Activated T-cell treated with anti-CD3 and anti-CD28 coated beads, Interleukin-2, amount 50 U/mL, for 1 hour (primary cell): ENCODE data around the gene CERS3.

ENCODE experiments used
- DNase-seq: peaks from one replicate; pipeline ENCODE4 v3.0.0-alpha.2; 2020

CERS3 gene

DNA sequence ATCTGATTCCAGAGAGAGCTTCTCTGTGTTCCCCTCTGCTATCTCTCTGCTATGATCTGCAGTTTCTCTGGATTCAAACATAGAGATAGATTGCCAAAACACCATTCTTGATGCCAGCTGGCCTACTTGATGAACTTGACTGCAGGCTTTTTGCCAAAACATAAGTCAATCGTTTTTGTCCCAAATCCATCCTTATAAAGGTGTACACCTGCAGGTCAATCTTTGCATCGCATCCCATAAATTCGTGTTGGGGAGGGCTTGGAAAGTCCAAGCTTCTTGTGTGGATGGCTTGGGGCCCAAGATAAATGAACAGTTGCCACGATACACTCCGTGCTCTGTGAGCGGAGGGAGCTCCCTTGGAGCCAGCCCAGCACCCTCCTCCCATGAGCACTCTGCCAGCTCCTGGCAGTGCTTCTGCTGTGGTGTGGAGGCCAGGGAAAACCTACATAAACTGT is 2.7 kb downstream of the CERS3 start:
- no peak for DNase-seq

DNA sequence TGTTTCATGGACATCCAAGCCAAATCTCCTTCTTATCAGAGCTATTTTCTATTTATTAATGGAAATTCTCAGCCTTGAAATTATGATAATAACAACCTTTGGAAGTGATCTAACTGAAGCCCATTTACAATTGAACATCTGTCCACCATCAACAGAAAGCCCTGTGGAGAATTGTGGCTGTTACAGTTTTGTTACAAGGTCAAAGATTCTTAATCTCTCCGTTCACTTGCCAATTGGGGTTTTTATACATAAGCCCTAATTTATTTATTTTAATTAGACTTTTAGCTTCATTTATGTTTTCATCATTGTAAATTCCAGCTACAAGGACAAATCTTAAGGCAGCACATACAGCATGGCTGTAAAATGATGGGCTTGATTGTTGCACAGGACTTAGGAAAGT is 3.3 kb downstream of the CERS3 start:
- no peak for DNase-seq

GRCh38 chr15:100524326-100524725 is 4.4 kb downstream of the CERS3 start:
- no peak for DNase-seq

- no peak for DNase-seq
Measured at GRCh38 chr15:100521907-100522306, 6.8 kb downstream of the CERS3 start.

GRCh38 chr15:100520132-100520921 is 8.4 kb downstream of the CERS3 start:
- DNase-seq, result no peak

GRCh38 chr15:100517846-100518245 is 10.9 kb downstream of the CERS3 start:
- no peak for DNase-seq

GRCh38 chr15:100516643-100517512 is 11.9 kb downstream of the CERS3 start:
- no peak for DNase-seq

GRCh38 chr15:100515758-100516157 is 13.0 kb downstream of the CERS3 start:
- DNase-seq, result no peak

DNA sequence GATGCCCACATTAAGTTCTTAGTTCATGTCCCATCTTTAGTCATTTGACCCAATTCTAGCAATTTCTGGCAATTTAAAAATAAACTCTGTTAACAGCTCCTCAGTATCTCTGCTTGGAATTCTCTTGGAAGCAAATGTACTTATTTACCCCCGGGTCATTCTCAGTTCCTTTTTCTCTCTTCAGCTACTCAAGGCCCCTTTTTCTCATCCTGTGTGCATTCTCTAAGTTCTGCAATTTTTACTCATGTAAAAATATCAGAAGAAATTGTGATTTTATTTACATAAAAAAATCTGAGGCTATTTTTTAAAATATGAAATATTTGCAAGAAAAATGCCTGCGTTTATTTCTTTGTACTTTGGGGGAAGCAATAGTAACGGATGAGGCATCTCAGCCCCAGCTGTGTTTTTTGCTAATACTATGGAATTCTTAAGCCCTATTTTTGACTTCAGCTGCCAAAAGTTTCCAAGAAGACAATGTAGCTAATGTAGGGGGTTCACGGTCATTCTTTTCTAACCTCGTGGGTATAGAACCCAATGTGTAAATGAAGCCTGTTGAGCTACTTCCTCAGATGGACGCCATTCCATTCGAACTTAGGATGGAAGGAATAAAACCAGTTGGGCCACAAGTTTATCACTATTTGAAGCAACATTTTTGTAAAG is 20.0 kb downstream of the CERS3 start:
- DNase-seq, result no peak

GRCh38 chr15:100502651-100503050 is 26.1 kb downstream of the CERS3 start:
- DNase-seq, result no peak

DNA sequence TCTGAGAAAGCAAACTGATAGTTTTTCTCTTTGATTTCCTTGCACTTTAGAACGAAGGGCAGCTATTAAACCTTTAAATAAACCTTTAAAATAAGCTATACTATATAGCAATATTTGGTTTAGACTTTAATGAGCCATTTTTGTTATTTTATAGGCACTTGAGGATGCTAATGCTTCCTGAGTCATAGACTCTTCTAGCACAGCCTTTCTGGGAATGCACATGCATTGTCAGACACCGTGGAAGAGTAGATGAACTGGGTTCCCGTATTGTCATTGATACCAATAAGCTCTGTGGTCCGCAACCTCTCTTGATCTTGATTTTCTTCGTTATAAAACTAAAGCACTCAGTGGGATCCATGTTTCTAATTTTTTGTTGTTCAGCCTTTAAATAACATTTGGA is 27.6 kb downstream of the CERS3 start:
- no peak for DNase-seq

- no peak for DNase-seq
Measured at GRCh38 chr15:100500226-100500990, 28.3 kb downstream of the CERS3 start.

DNA sequence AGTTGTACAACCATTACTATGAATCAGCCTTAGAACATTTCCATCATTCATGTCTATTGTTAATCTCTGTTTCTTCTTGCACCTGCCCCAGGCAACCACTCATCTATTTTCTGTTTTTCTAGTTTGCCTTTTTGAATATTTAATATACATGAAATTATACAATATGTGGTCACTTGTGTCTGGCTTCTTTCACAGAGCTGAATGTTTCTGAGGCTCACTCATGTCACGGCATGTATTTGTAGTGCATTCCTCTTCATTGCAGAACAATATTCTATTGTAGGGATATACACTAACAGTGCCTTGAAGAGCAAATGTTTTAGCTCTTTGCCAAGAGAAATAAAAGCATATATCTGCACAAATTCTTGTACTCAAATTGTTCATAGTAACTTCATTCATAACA is 32.9 kb downstream of the CERS3 start:
- no peak for DNase-seq

GRCh38 chr15:100493213-100493612 is 35.5 kb downstream of the CERS3 start:
- DNase-seq, result no peak

DNA sequence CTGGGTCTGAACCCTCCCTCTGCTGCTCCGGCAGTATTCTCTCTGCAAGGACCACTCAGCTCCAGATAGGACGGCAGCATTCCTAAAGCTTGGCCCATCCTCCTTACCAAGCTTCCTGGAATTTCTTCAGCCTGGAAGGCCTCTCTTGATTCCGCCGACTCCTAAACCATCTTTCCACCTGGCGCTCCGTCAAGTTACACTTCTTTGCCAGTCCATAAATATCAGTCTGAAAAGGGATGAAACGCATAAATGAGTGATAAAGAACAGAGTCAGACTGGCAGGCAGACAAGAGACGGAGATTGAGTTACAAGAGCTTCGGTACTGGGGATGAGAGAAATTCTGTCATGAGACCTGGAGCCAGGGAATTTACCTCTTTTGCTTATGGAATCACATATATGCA is 44.3 kb downstream of the CERS3 start:
- no peak for DNase-seq

DNA sequence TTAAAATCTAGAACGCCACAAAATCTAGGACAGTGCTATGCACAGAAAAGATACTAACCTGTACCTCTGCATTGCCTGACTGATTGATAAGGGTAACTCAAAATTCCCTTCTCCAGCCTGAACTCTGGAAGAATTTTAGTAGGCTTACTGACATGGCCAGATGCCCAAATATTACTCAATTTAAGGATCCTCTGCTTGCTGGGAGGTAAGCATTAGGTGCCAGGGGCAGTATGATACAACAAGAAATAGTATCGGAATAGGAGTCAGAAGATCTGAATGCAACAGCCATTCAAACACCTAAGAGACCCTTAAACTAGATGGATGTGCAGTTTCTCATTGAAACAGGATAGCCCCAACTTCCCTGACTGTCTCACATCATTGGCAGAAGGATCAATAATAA is 45.4 kb downstream of the CERS3 start:
- DNase-seq, result no peak

- DNase-seq, result no peak
Measured at GRCh38 chr15:100476805-100477204, 51.9 kb downstream of the CERS3 start.

DNA sequence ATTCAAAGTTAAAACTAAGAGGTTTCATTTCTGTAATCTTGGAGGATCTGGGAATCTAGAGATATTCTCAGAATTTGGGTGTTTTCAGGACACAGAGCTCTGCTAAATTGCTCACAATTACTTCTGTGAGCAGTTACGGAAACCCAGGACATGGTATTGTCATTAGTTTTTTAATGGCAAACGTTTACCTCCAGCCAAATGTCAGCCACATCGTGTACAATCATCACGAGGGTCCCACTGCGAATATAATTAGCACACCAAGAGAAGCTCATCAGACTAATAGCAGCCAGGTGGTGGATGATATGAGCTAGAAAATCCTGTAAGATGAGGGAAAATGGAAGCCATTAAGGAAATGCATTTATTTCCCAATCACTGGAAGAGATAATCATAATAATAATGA is 56.0 kb downstream of the CERS3 start:
- no peak for DNase-seq

DNA sequence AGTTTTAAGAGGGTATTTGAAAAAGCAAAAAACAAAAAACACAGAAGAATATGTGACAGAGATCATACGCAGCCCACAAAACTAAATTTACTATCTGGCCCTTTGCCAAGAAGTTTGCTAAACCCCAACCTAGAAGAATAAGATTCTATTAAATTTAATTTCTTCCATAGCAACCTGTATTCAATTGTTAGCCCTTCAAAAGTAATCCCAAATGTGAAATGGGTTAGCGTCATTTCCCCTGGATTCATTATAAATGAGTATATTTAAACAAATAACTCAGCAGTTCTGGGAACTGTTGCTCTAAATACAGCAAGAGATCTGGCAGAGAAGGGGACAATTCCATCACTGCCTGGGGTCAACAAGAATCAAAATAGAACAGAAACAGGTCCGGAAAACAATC is 56.8 kb downstream of the CERS3 start:
- no peak for DNase-seq

- DNase-seq, result no peak
Measured at GRCh38 chr15:100468285-100468684, 60.5 kb downstream of the CERS3 start.

GRCh38 chr15:100466073-100466472 is 62.7 kb downstream of the CERS3 start:
- no peak for DNase-seq

GRCh38 chr15:100464888-100465287 is 63.9 kb downstream of the CERS3 start:
- DNase-seq, result no peak

GRCh38 chr15:100464256-100464655 is 64.5 kb downstream of the CERS3 start:
- DNase-seq, result no peak
